Measurements from ENCODE around the gene GOLGA8J.
"Not testable (repeated sequence)": the region's sequence is repeated elsewhere in the genome, so short reads cannot be mapped to it uniquely, and the experiment has no call there.

The GOLGA8J gene, protein sequence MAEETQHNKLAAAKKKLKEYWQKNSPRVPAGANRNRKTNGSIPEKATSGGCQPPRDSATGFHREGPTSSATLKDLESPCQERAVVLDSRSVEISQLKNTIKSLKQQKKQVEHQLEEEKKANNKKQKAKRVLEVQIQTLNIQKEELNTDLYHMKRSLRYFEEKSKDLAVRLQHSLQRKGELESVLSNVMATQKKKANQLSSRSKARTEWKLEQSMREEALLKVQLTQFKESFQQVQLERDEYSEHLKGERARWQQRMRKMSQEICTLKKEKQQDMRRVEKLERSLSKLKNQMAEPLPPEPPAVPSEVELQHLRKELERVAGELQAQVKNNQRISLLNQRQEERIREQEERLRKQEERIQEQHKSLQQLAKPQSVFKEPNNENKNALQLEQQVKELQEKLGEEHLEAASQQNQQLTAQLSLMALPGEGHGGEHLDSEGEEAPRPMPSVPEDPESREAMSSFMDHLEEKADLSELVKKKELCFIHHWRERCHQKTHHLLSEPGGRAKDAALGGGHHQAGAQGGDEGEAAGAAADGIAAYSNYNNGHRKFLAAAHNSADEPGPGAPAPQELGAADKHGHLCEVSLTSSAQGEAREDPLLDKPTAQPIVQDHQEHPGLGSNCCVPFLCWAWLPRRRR

DNA sequence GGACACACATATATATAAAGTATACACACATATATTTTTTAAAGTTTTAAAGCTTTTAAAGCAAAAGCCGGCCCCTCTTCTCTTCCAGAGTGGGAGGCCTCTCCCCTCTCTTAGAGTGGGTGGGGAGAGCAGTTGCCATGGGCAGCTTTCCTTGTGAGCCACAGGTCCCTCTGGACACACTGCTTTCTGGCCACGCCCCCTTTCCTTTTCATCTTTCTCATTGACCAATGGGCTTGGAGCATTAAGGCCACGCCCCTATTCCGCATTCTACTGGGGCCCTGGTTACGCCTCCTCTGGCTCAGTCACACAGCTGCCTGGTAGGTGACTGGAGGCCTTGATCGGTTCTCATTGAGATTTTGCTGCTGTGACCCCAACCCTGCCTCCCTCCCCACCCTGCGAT is at the start of gene GOLGA8J:
TSS of gene GOLGA8J (plus strand) at position 301 of the 400 bp plus-strand sequence. CDS start at position 399, 98 bp downstream.
- DNase-seq, result not testable (repeated sequence)

DNA sequence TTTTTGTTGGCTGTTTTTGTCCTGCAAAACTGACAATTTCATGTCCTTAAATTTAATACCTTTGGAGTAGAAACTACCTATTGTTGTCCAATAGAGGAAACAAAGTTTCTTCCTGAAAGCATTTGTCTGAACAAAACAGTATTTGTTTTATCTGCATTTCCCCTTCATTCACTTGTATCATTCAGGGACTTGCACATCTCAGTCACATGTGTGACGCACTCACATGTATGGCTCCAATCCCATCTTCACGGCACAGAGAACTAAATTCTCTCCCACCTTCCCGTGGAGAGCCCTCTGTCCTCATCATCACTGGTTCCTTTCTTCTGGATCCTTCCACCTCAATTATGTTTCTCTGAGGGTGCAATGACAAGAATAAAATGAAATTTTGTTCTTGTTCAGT is 49.5 kb upstream of the GOLGA8J start:
- no peak for DNase-seq

DNA sequence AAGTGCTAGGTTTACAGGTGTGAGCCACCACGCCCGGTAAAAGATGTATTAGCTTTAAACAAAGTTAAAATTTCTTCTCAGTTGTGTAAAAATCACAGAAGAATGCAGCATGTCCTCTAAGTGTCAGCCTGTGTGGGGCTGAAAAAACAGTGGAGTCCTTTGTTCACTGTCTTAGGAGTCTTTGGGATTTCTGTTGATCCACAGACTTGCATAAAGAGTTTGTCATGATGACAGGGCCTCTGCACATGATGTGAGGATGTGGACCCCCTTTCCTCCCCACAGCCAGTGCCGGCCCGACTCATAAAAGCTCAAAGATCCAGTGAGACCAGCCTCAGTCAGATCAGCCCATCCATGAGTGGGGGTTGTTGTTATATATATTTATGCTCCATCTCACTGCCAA is 49.0 kb upstream of the GOLGA8J start:
- no peak for DNase-seq

DNA sequence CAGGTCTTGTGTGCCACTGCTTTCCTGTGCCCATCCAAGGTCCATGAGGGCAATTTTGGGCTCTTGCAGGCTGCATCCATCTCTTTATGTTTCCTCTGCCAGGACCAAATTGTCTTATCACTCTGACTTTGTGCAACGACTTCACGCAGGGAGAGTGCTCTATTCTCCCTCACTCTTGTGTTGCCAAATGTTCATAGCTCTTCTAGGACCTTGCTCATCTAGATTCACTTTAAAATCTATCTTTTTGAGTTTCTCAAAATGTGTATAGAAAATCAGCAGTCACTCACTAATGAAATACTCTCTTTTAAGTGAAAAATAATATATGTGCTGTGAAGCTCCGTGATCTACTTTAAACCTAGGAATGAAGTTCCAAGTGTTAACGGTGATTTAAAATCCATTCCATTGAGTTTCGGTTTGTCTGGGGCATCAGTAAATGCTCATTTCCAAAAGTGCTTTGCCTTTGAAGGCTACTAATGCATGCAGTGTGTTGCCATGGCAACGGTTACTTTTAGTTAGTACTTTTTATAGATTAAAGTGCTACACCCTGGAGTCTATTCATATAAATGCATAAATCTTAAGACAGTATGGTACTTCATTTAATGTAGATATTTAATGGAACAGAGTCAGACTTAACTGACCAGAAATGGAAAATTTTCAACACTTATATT is 46.6 kb upstream of the GOLGA8J start:
- DNase-seq, result no peak

DNA sequence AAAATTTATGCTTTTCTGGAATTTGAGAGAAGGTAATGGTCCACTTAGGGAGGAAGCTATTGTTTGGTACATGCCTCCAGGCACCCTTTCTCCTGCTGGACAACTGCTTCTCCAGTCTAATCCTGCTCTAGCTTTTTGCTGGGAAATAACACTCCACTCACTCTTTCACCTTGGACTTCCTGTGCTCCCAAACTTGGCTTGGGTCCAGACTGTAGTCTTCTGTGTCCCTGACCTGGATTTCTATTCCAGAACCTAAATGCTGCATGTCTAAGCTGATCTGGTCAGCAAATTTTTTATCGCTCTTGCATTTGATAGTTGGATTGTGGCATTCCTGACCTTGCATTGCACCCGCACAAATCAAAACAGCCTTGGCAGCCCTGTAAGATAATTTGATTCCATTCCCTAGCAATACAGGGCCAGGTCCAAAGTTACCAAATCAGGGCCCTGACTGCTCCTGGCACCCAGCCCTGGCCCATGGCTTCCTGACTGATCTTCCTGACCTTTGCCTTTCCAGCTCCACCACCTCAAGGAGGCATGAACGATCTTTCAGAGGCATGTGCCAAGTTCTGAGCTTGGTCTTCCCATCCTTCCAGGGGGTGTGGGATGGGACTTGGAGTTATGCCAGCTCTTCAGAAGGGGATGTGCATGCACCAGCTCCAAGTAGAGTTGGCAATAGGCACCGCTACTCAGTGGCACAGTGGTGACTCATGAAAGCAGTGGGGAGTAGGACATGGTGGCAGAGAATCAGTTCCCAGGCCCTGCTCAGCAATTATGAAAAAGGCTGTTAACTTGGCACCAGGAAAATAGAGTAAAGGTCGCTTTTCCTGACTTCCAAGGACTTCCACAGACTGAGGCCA is 43.9 kb upstream of the GOLGA8J start:
- no peak for DNase-seq

DNA sequence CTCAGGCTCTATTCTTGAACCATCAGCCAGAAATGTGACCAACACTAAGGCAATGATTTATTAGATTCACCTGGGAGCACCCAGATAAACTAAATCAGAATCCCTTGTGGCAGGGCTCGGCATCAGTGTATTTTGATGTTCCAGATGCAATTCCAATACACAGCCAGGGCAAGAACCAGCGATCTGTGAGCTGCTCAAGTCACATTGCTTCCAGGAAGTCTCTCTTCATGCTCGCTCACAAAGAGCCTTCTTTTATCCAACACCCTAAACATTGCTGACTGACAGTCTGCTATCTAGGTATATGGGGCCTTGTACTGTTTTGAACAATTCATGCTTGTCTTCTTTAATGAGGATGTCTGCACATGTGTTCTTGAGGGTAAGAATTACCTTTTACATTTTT is 40.9 kb upstream of the GOLGA8J start:
- no peak for DNase-seq

DNA sequence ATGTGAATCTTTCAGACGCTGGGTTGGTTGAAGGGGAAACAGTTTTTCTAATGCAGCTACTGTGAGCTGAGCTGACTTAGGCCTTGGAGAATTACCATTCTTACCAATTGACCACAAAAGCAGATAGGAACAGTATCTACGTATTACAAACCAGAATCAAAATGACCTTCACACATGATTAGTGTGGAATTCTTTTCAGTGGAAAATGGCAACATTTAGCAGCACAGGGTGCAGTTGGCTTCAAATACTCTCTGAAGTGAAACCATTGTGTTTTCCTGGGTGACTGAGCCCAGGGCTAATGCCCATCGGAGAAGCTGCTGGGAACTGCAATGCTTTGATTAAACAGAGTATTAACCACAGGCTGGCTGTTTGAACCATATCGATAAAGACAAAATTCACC is 40.2 kb upstream of the GOLGA8J start:
- DNase-seq, result no peak

DNA sequence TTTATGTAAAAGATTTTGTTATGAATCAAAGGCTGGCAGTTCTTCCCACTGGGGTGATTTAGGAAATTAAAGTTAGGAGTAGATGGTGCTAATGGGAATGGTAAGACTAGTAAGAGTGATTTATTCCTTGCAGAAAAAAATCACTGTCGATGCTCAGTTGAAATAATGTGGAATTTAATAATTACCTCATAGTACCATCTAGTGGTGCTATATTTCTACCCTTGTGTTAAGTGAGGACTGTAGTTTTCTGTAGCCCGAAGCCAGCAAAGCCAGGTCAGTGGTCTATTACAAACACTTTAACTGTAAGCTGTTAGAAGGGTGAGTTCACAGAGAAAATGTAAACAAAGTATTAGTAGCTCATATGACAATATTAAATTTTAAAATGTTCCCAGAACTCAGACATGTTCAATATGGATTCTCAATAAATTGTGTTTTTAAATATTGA is 39.5 kb upstream of the GOLGA8J start:
- DNase-seq, result no peak

DNA sequence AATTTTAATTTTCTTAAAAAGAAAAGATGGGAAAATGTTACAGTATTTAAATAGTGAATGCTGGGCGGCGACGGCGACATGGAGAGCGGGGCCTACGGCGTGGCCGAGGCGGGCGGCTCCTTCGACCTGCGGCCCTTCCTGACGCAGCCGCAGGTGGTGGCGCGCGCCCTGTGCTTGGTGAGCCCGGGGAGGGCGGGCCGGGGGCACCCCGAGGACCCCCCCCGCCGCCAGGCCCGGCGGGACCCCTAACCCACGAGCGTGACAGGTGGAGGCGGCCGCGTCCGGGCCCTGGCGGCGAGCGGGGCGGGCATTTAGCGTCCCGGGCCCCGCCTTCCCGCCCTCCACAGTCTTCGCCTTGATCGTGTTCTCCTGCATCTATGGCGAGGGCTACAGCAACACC is 38.4 kb upstream of the GOLGA8J start:
- no peak for DNase-seq

DNA sequence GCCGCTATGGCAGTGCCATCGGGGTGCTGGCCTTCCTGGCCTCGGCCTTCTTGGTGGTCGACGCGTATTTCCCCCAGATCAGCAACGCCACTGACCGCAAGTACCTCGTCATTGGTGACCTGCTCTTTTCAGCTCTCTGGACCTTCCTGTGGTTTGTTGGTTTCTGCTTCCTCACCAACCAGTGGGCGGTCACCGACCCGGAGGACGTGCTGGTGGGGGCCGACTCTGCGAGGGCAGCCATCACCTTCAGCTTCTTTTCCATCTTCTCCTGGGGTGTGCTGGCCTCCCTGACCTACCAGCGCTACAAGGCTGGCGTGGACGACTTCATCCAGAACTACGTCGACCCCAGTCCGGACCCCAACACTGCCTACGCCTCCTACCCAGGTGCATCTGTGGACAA is 37.9 kb upstream of the GOLGA8J start:
- not testable (repeated sequence) for DNase-seq

DNA sequence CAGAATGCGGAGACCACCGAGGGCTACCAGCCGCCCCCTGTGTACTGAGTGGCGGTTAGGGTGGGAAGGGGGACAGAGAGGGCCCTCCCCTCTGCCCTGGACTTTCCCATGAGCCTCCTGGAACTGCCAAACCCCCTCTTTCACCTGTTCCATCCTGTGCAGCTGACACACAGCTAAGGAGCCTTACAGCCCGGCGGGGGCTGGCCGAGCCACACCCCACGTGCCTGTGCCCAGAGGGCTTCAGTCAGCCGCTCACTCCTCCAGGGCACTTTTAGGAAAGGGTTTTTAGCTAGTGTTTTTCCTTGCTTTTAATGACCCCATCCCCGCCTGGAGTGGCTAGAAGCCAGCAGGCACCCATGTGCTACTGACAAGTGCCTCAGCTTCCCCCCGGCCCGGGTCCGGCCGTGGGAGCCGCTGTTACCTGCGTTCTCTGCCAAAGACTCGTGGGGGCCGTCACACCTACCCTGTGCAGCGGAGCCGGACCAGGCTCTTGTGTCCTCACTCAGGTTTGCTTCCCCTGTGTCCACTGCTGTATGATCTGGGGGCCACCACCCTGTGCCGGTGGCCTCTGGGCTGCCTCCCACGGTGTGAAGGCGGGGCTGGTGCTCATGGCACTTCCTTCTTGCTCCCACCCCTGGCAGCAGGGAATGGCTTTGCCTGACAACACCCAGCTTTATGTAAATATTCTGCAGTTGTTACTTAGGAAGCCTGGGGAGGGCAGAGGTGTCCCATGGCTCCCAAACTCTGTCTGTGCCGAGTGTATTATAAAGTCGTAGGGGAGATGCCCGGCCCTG is 37.3 kb upstream of the GOLGA8J start:
- DNase-seq, result not testable (repeated sequence)

DNA sequence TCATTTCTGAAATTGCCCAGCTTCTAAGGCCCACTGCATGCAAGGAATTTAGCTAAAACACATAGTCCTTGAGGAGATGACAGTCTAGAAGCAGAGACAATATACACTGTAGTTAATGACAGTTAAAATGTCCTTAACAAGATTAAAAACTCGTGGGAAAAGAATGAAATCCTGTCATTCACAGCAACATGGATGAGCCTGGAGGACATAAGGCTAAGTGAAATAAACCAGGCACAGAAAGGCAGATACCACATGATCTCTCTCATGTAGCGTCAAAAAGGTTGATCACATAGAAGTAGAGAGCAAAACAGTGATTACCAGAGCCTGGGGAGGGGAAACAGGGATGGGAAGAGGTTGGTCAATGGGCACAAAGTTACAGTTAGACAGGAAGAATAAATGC is 36.3 kb upstream of the GOLGA8J start:
- DNase-seq, result no peak

DNA sequence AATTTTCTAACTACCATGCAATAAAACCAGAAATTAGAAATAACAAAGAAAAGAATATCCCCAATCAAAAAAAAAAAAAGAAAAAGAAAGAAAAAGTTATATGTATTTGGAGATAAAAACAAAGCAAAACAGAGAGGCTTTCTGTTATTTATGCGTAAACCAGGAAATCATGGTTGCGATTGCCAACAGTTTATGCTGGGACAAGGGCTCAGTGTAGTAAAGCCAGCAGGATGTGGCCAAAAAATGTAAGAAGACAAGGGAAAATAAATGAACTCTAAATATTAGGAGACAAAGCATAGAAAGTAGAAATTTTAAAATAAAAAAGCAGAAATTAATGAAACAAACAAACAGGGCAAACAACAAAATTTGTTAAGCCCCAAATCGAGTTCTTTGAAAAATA is 27.2 kb upstream of the GOLGA8J start:
- DNase-seq, result no peak

DNA sequence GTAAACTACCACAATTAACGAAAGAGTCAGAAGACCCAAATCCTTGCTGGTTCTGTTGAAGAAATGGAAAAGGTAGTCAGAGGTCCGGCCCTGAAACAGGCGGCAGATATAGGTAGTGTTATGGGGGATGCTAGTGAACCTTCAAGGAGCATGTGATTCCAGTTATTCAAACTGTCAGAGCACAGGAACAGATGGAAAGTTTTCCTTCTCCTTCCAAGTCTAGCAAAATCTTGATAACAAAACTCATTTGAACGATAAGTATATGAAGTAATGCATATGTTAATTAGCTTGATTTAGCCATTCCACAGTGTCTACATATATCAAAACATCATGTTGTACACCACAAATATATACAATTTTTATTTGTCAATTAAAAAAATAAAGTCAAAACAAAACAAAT is 26.6 kb upstream of the GOLGA8J start:
- DNase-seq, result no peak

DNA sequence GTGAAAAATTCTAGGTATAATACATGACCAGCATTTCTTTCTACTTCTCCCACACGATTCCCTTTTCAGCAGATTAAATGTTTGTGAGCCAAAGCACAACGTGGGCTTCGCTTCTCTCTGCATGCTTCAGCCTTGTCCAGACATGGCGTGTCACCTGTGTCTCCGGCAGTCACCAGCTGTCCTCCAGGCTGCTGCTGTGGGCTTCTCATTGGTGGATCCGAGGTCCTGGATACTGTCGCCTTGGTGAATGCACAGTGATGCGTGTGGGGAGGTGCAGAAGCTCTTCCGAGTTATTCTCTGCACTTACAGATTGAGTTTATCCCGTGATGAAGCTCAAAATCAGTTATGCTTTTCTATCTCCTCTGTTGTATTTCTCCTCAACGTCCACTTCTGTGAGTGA is 23.0 kb upstream of the GOLGA8J start:
- DNase-seq, result no peak

DNA sequence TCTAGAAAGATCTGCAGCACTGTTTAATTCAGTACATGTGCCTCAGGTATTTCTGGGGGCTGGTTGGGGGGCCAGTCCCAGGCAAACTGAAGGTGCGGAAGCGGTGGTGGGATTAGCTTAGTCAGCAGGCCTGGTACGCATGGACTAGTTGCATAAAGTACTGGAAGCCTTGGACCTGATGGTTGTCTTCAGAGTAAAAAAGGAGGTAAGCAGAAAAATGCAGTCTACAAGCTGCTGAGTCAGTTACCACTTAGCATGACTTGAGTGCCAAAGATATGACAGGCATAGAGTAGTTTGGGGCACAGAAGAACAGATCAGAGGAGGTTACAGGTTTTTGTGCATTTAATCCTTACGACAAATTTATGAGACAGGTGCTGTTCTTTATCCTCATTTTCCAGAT is 19.9 kb upstream of the GOLGA8J start:
- no peak for DNase-seq

DNA sequence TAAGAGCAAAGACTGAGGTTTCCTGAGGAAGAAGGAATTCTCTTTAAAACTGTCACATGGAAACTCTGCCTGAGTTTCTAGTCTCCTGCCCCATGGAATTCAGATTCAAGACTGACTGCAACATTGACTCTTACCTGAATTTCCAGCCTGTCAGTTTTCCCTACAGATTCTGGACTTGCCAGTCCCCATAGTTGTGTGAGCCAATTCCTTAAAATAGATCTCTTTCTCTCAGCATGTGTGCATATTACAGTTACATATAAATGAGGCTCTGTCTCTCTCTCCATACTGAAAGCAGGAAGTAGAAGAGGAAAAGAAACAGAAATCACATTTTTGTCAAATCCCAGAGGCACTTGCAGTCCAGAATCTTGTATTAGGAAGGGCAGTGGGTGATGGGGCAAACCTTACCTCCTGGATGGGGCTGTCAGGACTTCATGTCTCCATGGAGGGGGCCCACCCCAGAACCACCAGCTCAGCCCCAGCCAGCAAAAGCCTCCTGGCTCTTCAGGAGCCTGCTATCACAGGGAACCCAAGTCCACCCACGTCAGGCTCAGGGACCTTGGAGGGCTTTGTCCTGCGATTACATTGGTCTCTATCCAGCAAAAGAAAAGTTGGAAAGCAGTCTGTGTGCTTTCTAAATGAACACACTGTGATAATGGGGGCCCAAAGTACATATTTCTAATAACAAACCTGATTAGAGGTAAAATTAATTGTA is 18.8 kb upstream of the GOLGA8J start:
- DNase-seq, result no peak

DNA sequence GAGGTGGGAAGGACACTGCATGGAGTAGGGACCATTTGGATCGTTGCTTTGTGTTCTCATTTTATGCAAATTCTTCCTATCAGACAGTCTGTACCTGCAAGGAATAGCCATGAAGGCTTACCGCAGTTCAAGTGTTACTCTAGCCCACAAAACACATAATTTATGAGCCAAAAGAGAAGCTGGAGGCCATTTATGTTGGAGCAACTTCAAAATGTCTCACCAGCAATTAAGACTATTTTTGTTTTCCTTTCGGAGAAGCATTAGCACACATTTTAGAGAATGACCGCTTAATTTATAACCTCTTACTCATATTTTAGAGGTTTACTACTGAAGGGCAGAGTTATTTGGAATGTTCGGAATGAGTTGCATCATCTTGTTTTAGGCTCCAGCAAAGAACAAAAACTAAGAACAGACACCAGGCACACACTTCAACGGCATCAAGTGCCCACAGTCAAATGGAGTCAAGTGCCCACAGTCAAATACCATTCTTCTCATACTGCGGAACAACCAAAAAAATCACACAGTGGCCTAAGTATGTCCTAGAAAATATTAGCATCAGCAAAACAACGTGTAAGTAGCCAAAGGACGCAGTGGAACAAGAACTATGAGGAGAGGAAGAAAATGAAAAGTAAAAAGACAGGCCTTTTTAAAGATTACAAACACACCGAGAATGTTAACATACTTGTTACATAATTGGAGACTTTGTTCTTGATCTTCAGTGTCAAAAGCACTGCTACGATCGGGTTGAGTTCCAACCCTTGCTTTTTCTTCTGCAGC is 17.5 kb upstream of the GOLGA8J start:
- DNase-seq, result no peak

DNA sequence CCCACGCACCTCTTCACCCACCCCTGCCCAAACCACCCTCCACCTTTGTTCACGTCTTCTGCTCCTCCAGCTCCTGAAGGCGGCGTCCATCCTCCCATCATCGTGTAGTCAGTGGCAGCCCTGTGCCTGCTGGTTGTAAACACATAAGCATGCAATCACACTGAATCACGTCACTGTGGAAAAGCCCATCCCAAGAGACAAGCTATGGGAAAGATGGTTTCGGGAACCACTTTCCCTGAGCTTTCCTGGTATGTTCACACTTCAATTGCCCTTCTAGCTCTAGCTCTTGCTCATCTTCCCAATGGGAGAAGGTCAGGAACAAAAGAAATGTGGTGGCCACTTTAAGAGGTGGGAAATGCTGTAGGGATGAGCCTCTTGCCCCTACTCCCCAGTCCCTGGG is 14.4 kb upstream of the GOLGA8J start:
- DNase-seq, result no peak

DNA sequence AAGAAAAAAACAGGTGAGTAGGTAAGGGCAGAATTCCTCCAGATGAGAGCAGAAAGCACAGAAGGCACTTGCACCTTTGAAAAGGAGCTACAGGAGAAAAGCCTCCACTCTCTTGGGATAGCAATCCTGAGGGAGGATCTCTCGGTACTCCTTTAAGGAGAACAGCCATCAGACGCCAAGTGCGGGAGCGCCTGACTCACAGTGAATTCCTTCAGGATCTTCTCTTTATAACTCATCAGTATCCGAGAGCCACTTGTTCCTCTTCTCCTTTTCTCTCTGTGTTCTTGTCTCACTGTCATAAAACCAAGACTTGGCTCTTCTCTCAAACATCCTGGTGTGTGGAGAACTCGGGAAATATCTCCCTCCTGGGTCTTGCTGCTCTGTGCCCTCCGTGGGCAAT is 10.1 kb upstream of the GOLGA8J start:
- DNase-seq, result no peak

DNA sequence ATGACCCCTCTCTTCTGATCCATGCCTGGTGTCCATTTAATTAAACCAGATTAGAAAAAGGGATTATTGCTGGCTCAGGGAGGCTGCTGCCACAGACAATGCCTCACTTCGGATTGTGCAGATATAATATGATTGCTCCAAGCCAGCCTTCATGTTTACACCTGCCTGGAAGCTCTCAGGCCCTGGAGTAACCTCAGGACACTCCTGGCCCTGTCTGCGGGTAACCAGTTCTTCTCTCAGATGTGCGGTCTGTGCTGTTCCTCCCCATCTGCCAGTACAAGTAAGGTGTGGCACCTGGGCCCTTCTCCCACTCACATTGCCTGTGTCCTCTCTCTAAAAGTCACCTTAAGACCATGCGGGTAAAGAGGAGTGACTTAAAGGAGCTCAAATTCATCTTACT is 8.8 kb upstream of the GOLGA8J start:
- no peak for DNase-seq
